Body of pancreas (tissue), 4 donors: ENCODE results near the gene SLC34A1.

Experiments
- POLR2A ChIP-seq, 3 donors: fragments of 450-650 bp; IDR thresholded peaks; one replicate each; pipeline ENCODE4 v1.6.1; 2016; ENCODE audit warnings: antibody characterized with exemption in 3 of 3, mild to moderate bottlenecking in 2 of 3
- TF ChIP-seq, protein P1 (sequence below), 7 experiments: fragments of 450-650 bp in 4 of 7; fragments of 200-600 bp in 3 of 7; sonication (generic) in 3 of 7; IDR thresholded peaks; one replicate each; pipeline ENCODE4 v1.5.1; 2016 to 2019; ENCODE audit warnings: antibody characterized with exemption in 7 of 7

DNA sequence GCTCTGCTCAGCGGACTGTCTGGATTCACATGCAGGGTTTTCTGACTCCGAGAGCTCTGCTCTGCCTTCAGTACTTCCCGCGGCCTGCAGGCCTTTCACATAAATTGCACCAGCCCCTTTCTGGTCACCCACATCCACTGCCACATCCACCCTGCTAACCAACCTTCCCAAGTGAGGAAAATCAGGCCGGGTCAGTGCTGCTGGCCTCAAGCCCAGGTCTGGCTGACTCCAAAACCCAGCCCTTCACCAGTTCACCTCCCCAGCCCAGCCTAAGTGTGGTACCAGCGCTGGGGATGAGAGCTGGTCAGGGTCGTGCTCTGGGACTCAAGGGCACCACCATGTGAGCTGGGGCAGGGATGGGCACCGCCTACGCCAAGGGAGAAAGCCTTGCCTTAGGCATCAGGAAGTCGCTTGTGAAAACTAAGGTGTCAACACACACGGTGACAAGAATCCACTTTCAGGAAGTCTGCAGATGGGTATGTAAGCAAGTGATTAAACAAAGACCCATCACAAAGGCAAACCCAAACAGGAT lies 45.1 kb upstream of the SLC34A1 start:
- TF ChIP-seq, protein P1, sequence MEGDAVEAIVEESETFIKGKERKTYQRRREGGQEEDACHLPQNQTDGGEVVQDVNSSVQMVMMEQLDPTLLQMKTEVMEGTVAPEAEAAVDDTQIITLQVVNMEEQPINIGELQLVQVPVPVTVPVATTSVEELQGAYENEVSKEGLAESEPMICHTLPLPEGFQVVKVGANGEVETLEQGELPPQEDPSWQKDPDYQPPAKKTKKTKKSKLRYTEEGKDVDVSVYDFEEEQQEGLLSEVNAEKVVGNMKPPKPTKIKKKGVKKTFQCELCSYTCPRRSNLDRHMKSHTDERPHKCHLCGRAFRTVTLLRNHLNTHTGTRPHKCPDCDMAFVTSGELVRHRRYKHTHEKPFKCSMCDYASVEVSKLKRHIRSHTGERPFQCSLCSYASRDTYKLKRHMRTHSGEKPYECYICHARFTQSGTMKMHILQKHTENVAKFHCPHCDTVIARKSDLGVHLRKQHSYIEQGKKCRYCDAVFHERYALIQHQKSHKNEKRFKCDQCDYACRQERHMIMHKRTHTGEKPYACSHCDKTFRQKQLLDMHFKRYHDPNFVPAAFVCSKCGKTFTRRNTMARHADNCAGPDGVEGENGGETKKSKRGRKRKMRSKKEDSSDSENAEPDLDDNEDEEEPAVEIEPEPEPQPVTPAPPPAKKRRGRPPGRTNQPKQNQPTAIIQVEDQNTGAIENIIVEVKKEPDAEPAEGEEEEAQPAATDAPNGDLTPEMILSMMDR (IDR thresholded peaks at IDR 0.05) = no peak
- no peak for TF ChIP-seq POLR2A (IDR thresholded peaks at IDR 0.05)
